ENCODE results near the gene PCDHB13.
"Not testable (repeated sequence)": the region's sequence is repeated elsewhere in the genome, so short reads cannot be mapped to it uniquely, and the experiment has no call there.

Gene PCDHB13

DNA sequence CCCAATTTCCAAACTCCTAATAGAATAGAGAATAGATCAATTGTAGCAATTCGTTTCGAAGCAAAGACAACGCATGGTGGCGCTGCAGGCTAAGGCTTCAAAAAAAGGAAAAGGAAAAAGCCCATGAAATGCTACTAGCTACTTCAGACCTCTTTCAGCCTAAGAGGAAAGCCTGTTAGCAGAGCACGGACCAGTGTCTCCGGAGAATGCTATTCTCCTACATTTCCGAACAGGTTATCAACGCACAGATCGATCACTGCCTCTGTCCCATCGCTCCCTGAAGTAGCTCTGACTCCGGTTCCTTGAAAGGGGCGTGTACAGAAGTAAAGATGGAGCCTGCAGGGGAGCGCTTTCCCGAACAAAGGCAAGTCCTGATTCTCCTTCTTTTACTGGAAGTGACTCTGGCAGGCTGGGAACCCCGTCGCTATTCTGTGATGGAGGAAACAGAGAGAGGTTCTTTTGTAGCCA is 31.6 kb downstream of the PCDHB13 start, which contains the start of gene PCDHB15:
PCDHB15 (plus strand) TSS at position 146 of the 468 bp plus-strand sequence; CDS start at position 330, 184 bp downstream.
- H3K4me3 ChIP-seq (ENCODE audit: low read length): peak within 1 kb of the TSS; percentile 37
- DNase-seq: peak; percentile 82
- no peaks in the 10 kb centered on the region for H3K36me3 ChIP-seq (ENCODE audit: control insufficient read depth, insufficient read depth, low read length)
- H3K4ac ChIP-seq (ENCODE audit: low read depth, low read length): no peak within 1 kb of the TSS
- no peak within 1 kb of the TSS for H2BK120ac ChIP-seq (ENCODE audit: low read depth, low read length)
- no CpG with 5 or more reads among the region's 16 CpGs for WGBS (ENCODE audit: extremely low coverage, insufficient coverage, low lambda C conversion rate)
- H3K18ac ChIP-seq (ENCODE audit: low read length): no peak within 1 kb of the TSS
- H3K9ac ChIP-seq (ENCODE audit: low read length): peak within 1 kb of the TSS; percentile 55
- H3K23ac ChIP-seq (ENCODE audit: low read length): no peak within 1 kb of the TSS
- peak within 1 kb of the TSS; percentile 5 for H3K4me2 ChIP-seq (ENCODE audit: low read length)
- no peak within 1 kb of the TSS for H2BK15ac ChIP-seq (replicated peaks; ENCODE audit: low read depth)
- no peak within 1 kb of the TSS for H2AK5ac ChIP-seq (ENCODE audit: low read length)
- no peaks in the 10 kb centered on the region for H3K4me1 ChIP-seq (ENCODE audit: control insufficient read depth, low read depth, low read length)
- H4K8ac ChIP-seq (ENCODE audit: low read depth, low read length): no peak within 1 kb of the TSS
- no peaks in the 10 kb centered on the region for H3K79me2 ChIP-seq (ENCODE audit: control insufficient read depth, insufficient read depth, low read length)
- peak within 1 kb of the TSS; percentile 77 for H3K56ac ChIP-seq (ENCODE audit: low read length)
- no peaks in the 10 kb centered on the region for H3K27me3 ChIP-seq (ENCODE audit: insufficient read depth, low read length, poor library complexity)
- H3K79me1 ChIP-seq (ENCODE audit: low read length): no peaks in the 10 kb centered on the region
- no peak within 1 kb of the TSS for H4K5ac ChIP-seq (ENCODE audit: low read length)
- no peak within 1 kb of the TSS for H3K27ac ChIP-seq (ENCODE audit: low read depth, low read length)
- H2BK5ac ChIP-seq (ENCODE audit: low read length): no peak within 1 kb of the TSS

DNA sequence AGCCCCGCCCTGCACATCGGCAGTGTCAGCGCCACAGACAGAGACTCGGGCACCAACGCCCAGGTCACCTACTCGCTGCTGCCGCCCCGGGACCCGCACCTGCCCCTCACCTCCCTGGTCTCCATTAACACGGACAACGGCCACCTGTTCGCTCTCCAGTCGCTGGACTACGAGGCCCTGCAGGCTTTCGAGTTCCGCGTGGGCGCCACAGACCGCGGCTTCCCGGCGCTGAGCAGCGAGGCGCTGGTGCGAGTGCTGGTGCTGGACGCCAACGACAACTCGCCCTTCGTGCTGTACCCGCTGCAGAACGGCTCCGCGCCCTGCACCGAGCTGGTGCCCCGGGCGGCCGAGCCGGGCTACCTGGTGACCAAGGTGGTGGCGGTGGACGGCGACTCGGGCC is 33.3 kb downstream of the PCDHB13 start:
- H2AK5ac ChIP-seq (ENCODE audit: low read length); H3K4me2 ChIP-seq (ENCODE audit: low read length): not testable (repeated sequence)
- WGBS (ENCODE audit: extremely low coverage, insufficient coverage, low lambda C conversion rate): no CpG with 5 or more reads among the region's 42 CpGs

DNA sequence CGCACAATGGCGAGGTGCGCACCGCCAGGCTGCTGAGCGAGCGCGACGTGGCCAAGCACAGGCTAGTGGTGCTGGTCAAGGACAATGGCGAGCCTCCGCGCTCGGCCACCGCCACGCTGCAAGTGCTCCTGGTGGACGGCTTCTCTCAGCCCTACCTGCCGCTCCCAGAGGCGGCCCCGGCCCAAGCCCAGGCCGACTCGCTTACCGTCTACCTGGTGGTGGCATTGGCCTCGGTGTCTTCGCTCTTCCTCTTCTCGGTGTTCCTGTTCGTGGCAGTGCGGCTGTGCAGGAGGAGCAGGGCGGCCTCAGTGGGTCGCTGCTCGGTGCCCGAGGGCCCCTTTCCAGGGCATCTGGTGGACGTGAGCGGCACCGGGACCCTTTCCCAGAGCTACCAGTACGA is 33.7 kb downstream of the PCDHB13 start:
- no CpG with 5 or more reads among the region's 34 CpGs for whole genome bisulfite sequencing (ENCODE audit: extremely low coverage, insufficient coverage, low lambda C conversion rate)
- H4K8ac ChIP-seq (ENCODE audit: low read depth, low read length); H3K4me3 ChIP-seq (ENCODE audit: low read length); H3K56ac ChIP-seq (ENCODE audit: low read length); H2BK120ac ChIP-seq (ENCODE audit: low read depth, low read length); H2BK5ac ChIP-seq (ENCODE audit: low read length); H3K4me1 ChIP-seq (ENCODE audit: control insufficient read depth, low read depth, low read length); H3K9ac ChIP-seq (ENCODE audit: low read length); H3K4ac ChIP-seq (ENCODE audit: low read depth, low read length); H3K4me2 ChIP-seq (ENCODE audit: low read length); H3K27me3 ChIP-seq (ENCODE audit: insufficient read depth, low read length, poor library complexity); H3K79me2 ChIP-seq (ENCODE audit: control insufficient read depth, insufficient read depth, low read length); H2AK5ac ChIP-seq (ENCODE audit: low read length); H3K79me1 ChIP-seq (ENCODE audit: low read length); H4K5ac ChIP-seq (ENCODE audit: low read length); H3K27ac ChIP-seq (ENCODE audit: low read depth, low read length); DNase-seq; H3K36me3 ChIP-seq (ENCODE audit: control insufficient read depth, insufficient read depth, low read length); H3K18ac ChIP-seq (ENCODE audit: low read length); H3K23ac ChIP-seq (ENCODE audit: low read length); H2BK15ac ChIP-seq (replicated peaks; ENCODE audit: low read depth): not testable (repeated sequence)

More for the DNA sequence above, 33.3 kb downstream of the PCDHB13 start:
- not testable (repeated sequence) for H3K18ac ChIP-seq (ENCODE audit: low read length); H4K8ac ChIP-seq (ENCODE audit: low read depth, low read length); H3K9ac ChIP-seq (ENCODE audit: low read length); H3K36me3 ChIP-seq (ENCODE audit: control insufficient read depth, insufficient read depth, low read length); H2BK15ac ChIP-seq (replicated peaks; ENCODE audit: low read depth); H4K5ac ChIP-seq (ENCODE audit: low read length); DNase-seq; H2BK5ac ChIP-seq (ENCODE audit: low read length); H3K23ac ChIP-seq (ENCODE audit: low read length); H3K79me2 ChIP-seq (ENCODE audit: control insufficient read depth, insufficient read depth, low read length); H3K4ac ChIP-seq (ENCODE audit: low read depth, low read length); H3K4me1 ChIP-seq (ENCODE audit: control insufficient read depth, low read depth, low read length); H3K27me3 ChIP-seq (ENCODE audit: insufficient read depth, low read length, poor library complexity); H3K27ac ChIP-seq (ENCODE audit: low read depth, low read length); H3K4me3 ChIP-seq (ENCODE audit: low read length); H3K56ac ChIP-seq (ENCODE audit: low read length); H2BK120ac ChIP-seq (ENCODE audit: low read depth, low read length); H3K79me1 ChIP-seq (ENCODE audit: low read length)

- H4K8ac ChIP-seq (ENCODE audit: low read depth, low read length): no peak overlapping the region
- no peak overlapping the region for H2BK120ac ChIP-seq (ENCODE audit: low read depth, low read length)
- no peak overlapping the region for H3K23ac ChIP-seq (ENCODE audit: low read length)
- H3K4me2 ChIP-seq (ENCODE audit: low read length): no peak overlapping the region
- no peak overlapping the region for H2AK5ac ChIP-seq (ENCODE audit: low read length)
- peak; percentile 33 for DNase-seq
- no peaks in the 10 kb centered on the region for H3K27me3 ChIP-seq (ENCODE audit: insufficient read depth, low read length, poor library complexity)
- H3K79me2 ChIP-seq (ENCODE audit: control insufficient read depth, insufficient read depth, low read length): no peaks in the 10 kb centered on the region
- H3K9ac ChIP-seq (ENCODE audit: low read length): no peak overlapping the region
- no peak overlapping the region for H3K27ac ChIP-seq (ENCODE audit: low read depth, low read length)
- H2BK5ac ChIP-seq (ENCODE audit: low read length): no peak overlapping the region
- no peak overlapping the region for H3K18ac ChIP-seq (ENCODE audit: low read length)
- H3K56ac ChIP-seq (ENCODE audit: low read length): no peak overlapping the region
- no peak overlapping the region for H4K5ac ChIP-seq (ENCODE audit: low read length)
- no peak overlapping the region for H3K4ac ChIP-seq (ENCODE audit: low read depth, low read length)
- no peaks in the 10 kb centered on the region for H3K4me1 ChIP-seq (ENCODE audit: control insufficient read depth, low read depth, low read length)
- no peak overlapping the region for H2BK15ac ChIP-seq (replicated peaks; ENCODE audit: low read depth)
- no peaks in the 10 kb centered on the region for H3K79me1 ChIP-seq (ENCODE audit: low read length)
- no peak overlapping the region for H3K4me3 ChIP-seq (ENCODE audit: low read length)
- no peaks in the 10 kb centered on the region for H3K36me3 ChIP-seq (ENCODE audit: control insufficient read depth, insufficient read depth, low read length)
Measured at GRCh38 chr5:141250576-141250975, 36.9 kb downstream of the PCDHB13 start.

DNA sequence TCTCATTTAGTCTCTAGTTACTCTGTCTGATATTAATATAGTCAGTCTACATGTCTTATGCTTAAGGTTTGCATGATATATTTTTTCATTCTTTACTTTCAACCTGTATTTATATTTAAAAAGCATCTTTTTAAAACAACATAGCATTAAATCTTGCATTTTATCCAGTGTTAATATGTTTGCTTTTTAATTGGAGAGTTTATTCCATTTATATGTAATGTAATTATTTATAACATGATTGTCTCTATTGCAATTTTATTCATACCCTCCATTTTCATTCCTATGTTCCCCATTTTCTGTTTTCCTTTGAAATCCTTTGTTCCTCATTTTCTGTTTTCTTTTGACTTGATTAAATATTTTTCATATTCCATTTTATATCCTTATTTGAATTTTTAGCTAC is 44.7 kb downstream of the PCDHB13 start:
- no peak overlapping the region for H2AK5ac ChIP-seq (ENCODE audit: low read length)

GRCh38 chr5:141258948-141259347 is 45.2 kb downstream of the PCDHB13 start:
- H3K4me1 ChIP-seq (ENCODE audit: control insufficient read depth, low read depth, low read length): no peaks in the 10 kb centered on the region
- no peaks in the 10 kb centered on the region for H3K27me3 ChIP-seq (ENCODE audit: insufficient read depth, low read length, poor library complexity)

More for the DNA sequence above, 44.7 kb downstream of the PCDHB13 start:
- Histone ChIP-seq H2BK15ac (replicated peaks; ENCODE audit: low read depth) (no peak overlapping the region), H4K5ac (ENCODE audit: low read length) (no peak overlapping the region), H3K27me3 (ENCODE audit: insufficient read depth, low read length, poor library complexity) (no peaks in the 10 kb centered on the region), H3K79me2 (ENCODE audit: control insufficient read depth, insufficient read depth, low read length) (no peaks in the 10 kb centered on the region), H3K23ac (ENCODE audit: low read length) (no peak overlapping the region), H3K4me1 (ENCODE audit: control insufficient read depth, low read depth, low read length) (no peaks in the 10 kb centered on the region), H3K18ac (ENCODE audit: low read length) (no peak overlapping the region), H2BK120ac (ENCODE audit: low read depth, low read length) (no peak overlapping the region), H2BK5ac (ENCODE audit: low read length) (no peak overlapping the region), H4K8ac (ENCODE audit: low read depth, low read length) (no peak overlapping the region), H3K4ac (ENCODE audit: low read depth, low read length) (no peak overlapping the region), H3K36me3 (ENCODE audit: control insufficient read depth, insufficient read depth, low read length) (no peaks in the 10 kb centered on the region), H3K4me2 (ENCODE audit: low read length) (no peak overlapping the region), H3K27ac (ENCODE audit: low read depth, low read length) (no peak overlapping the region), H3K56ac (ENCODE audit: low read length) (no peak overlapping the region), H3K9ac (ENCODE audit: low read length) (no peak overlapping the region), H3K79me1 (ENCODE audit: low read length) (no peaks in the 10 kb centered on the region), H3K4me3 (ENCODE audit: low read length) (no peak overlapping the region)
- no peak for DNase-seq

More at GRCh38 chr5:141258948-141259347, 45.2 kb downstream of the PCDHB13 start:
- H4K5ac ChIP-seq (ENCODE audit: low read length): no peak overlapping the region
- H3K79me2 ChIP-seq (ENCODE audit: control insufficient read depth, insufficient read depth, low read length): no peaks in the 10 kb centered on the region
- H3K9ac ChIP-seq (ENCODE audit: low read length): no peak overlapping the region
- no peak overlapping the region for H3K18ac ChIP-seq (ENCODE audit: low read length)
- H2BK120ac ChIP-seq (ENCODE audit: low read depth, low read length): no peak overlapping the region
- H2BK15ac ChIP-seq (replicated peaks; ENCODE audit: low read depth): no peak overlapping the region
- no peak overlapping the region for H3K4me2 ChIP-seq (ENCODE audit: low read length)
- H3K4ac ChIP-seq (ENCODE audit: low read depth, low read length): no peak overlapping the region
- H3K36me3 ChIP-seq (ENCODE audit: control insufficient read depth, insufficient read depth, low read length): no peaks in the 10 kb centered on the region
- H3K23ac ChIP-seq (ENCODE audit: low read length): no peak overlapping the region
- H3K79me1 ChIP-seq (ENCODE audit: low read length): no peaks in the 10 kb centered on the region
- H2BK5ac ChIP-seq (ENCODE audit: low read length): no peak overlapping the region
- no peak overlapping the region for H3K27ac ChIP-seq (ENCODE audit: low read depth, low read length)
- H3K4me3 ChIP-seq (ENCODE audit: low read length): no peak overlapping the region
- no peak for DNase-seq
- H3K56ac ChIP-seq (ENCODE audit: low read length): no peak overlapping the region
- no peak overlapping the region for H2AK5ac ChIP-seq (ENCODE audit: low read length)
- H4K8ac ChIP-seq (ENCODE audit: low read depth, low read length): no peak overlapping the region
